Endothelial cell of umbilical vein (primary cell): ENCODE measurements around the gene HCK. TPM values are rescaled to one million over a fixed set of nuclear protein-coding genes. Genes with fewer than 3 reads are reported as not detected.

Experiments
- BruUV-seq: library from RNA; stranded (reverse); fragments of 400-500 nt; replicated peaks from 2 replicates; lab custom pipeline; 2021; lab: Mats Ljungman, UMichigan
- CTCF ChIA-PET: fragments of 300-600, 350-600 bp; sonication (Branson Sonifier 250); formaldehyde crosslinking; loops from one replicate; lab custom pipeline; 2021; ENCODE audit warnings: antibody characterized with exemption, inconsistent platforms; lab: Charles Lee
- POLR2A ChIA-PET: fragments of 300-600, 350-600 bp; sonication (Branson Sonifier 250); formaldehyde crosslinking; loops from one replicate; lab custom pipeline; 2021; ENCODE audit warnings: antibody characterized with exemption, inconsistent platforms; lab: Charles Lee
- DNase-seq: peaks from one replicate; pipeline ENCODE4 v3.0.0-alpha.2; 2011; ENCODE audit warnings: low read depth, low spot score
- FAIRE-seq: peaks from 2 replicates; lab custom pipeline; 2011; peaks lifted over from hg19 to GRCh38; lab: Jason Lieb, UNC
- H2AFZ ChIP-seq: 2 replicates; pipeline ENCODE4 v1.6.0; 2012; ENCODE audit warnings: low read depth, low read length, control low read depth, inconsistent platforms
- H3K27ac ChIP-seq: 2 replicates; pipeline ENCODE4 v1.5.1; 2011; ENCODE audit warnings: low read depth, mild to moderate bottlenecking, control low read depth, low read length, moderate library complexity; ENCODE audit not compliant: insufficient read depth
- H3K27me3 ChIP-seq, 2 experiments: 2 replicates each; pipeline versions ENCODE4 v1.6.0 to v1.6.1; 2011; ENCODE audit warnings: low read length in 2 of 2, mixed read lengths in 1 of 2; ENCODE audit not compliant: control insufficient read depth in 2 of 2, insufficient read depth in 2 of 2
- H3K36me3 ChIP-seq, 2 experiments: 2 replicates in 1 of 2; 3 replicates in 1 of 2; pipeline ENCODE4 v1.5.1; 2011; ENCODE audit warnings: low read length in 2 of 2, mild to moderate bottlenecking in 1 of 2, moderate library complexity in 1 of 2; ENCODE audit not compliant: control insufficient read depth in 2 of 2, insufficient read depth in 2 of 2; ENCODE audit errors: extremely low read depth in 1 of 2
- H3K4me1 ChIP-seq: 3 replicates; pipeline ENCODE4 v1.5.1; 2011; ENCODE audit warnings: mild to moderate bottlenecking, low read length; ENCODE audit not compliant: control insufficient read depth, insufficient read depth; ENCODE audit errors: extremely low read depth
- H3K4me2 ChIP-seq: 2 replicates; pipeline ENCODE4 v1.6.1; 2011; ENCODE audit warnings: low read length, control low read depth, mixed read lengths; ENCODE audit not compliant: insufficient read depth
- H3K4me3 ChIP-seq, 3 experiments: fragments of 200-600 bp in 1 of 3; sonication (generic), shearing (Covaris generic) in 1 of 3; replicated peaks in 1 of 3; 2 replicates each; pipeline ENCODE4 v1.5.1; 2011 to 2016; ENCODE audit warnings: control low read depth in 3 of 3, low read length in 3 of 3, mild to moderate bottlenecking in 2 of 3, inconsistent platforms in 1 of 3, low read depth in 1 of 3, moderate library complexity in 1 of 3; ENCODE audit not compliant: insufficient read depth in 1 of 3
- H3K79me2 ChIP-seq: 2 replicates; pipeline ENCODE4 v1.6.0; 2012; ENCODE audit warnings: low read length, inconsistent platforms; ENCODE audit not compliant: control insufficient read depth, insufficient read depth
- H3K9ac ChIP-seq: replicated peaks from 2 replicates; pipeline ENCODE3; 2011; ENCODE audit warnings: low read length, control low read depth; ENCODE audit not compliant: insufficient read depth; ENCODE audit errors: extremely low read depth
- H3K9me1 ChIP-seq: replicated peaks from 3 replicates; pipeline ENCODE4 v1.6.0; 2011; ENCODE audit warnings: mild to moderate bottlenecking, low read length; ENCODE audit not compliant: control insufficient read depth, insufficient read depth; ENCODE audit errors: extremely low read depth
- H3K9me3 ChIP-seq: replicated peaks from 2 replicates; pipeline ENCODE4 v1.5.1; 2012; ENCODE audit warnings: low read length, inconsistent platforms; ENCODE audit not compliant: control insufficient read depth, insufficient read depth
- H4K20me1 ChIP-seq: replicated peaks from 2 replicates; pipeline ENCODE3; 2011; ENCODE audit warnings: mild to moderate bottlenecking, low read length; ENCODE audit not compliant: control insufficient read depth, insufficient read depth; ENCODE audit errors: extremely low read depth
- EZH2 ChIP-seq: IDR thresholded peaks from 2 replicates; pipeline ENCODE4 v1.6.1; 2012; ENCODE audit warnings: borderline replicate concordance, low read depth, mild to moderate bottlenecking, moderate library complexity, low read length, inconsistent platforms; ENCODE audit not compliant: severe bottlenecking
- FOS ChIP-seq: IDR thresholded peaks from 2 replicates; pipeline ENCODE4 v1.6.1; 2011; ENCODE audit warnings: mild to moderate bottlenecking, low read length, moderate library complexity, borderline replicate concordance; ENCODE audit not compliant: insufficient read depth
- GATA2 ChIP-seq: IDR thresholded peaks from 2 replicates; pipeline ENCODE4 v1.7.0; 2011; ENCODE audit warnings: low read depth, mild to moderate bottlenecking, moderate library complexity, mixed read lengths, low read length; ENCODE audit not compliant: insufficient read length, insufficient read depth
- JUN ChIP-seq: IDR thresholded peaks from 2 replicates; pipeline ENCODE4 v1.6.1; 2011; ENCODE audit warnings: borderline replicate concordance, low read depth; ENCODE audit not compliant: insufficient read length, insufficient read depth
- MYC ChIP-seq: IDR thresholded peaks from one replicate; pipeline ENCODE4 v1.6.1; 2011; ENCODE audit warnings: mild to moderate bottlenecking, low read depth, low read length
- POLR2A ChIP-seq: IDR thresholded peaks from 2 replicates; pipeline ENCODE4 v1.6.1; 2012; ENCODE audit warnings: low read depth, mild to moderate bottlenecking, control low read depth, low read length
- POLR2AphosphoS5 ChIP-seq: IDR thresholded peaks from 2 replicates; pipeline ENCODE4 v1.6.1; 2012; ENCODE audit warnings: low read depth, mild to moderate bottlenecking, control low read depth, low read length, moderate library complexity; ENCODE audit not compliant: insufficient read depth
- dilution Hi-C: fragments of 300-500 bp; cut with MboI; formaldehyde crosslinking; loops from one replicate; pipeline ENCODE4 v1.15.0; 2019; ENCODE audit warnings: low sequenced_read_pairs; ENCODE audit not compliant: extremely low pct_ligation_motif_present
- intact Hi-C: fragments of 100-400 bp; cut with micrococcal nuclease; formaldehyde crosslinking; loops from one replicate; pipeline ENCODE4 v1.10.0; 2022
- polyA plus RNA-seq, 4 experiments: library from polyadenylated mRNA; depleted of rRNA in 3 of 4; stranded (reverse) in 3 of 4; unstranded in 1 of 4; fragments of >200 nt; gene quantifications; 2 replicates each; pipeline versions ENCODE4 v1.2.1 to v1.2.3, GENCODE V29; 2011 to 2012; ENCODE audit warnings: missing spikeins in 1 of 4
- total RNA-seq: library from RNA; stranded (reverse); gene quantifications from 2 replicates; pipeline ENCODE4 v1.2.3, GENCODE V29; 2021
- TF ChIP-seq, protein P1 (sequence below), 2 donors: IDR thresholded peaks; 1 replicate in 1 of 2; 2 replicates in 1 of 2; pipeline ENCODE4 v1.5.1; 2011; ENCODE audit warnings: low read length in 2 of 2, mild to moderate bottlenecking in 2 of 2, moderate library complexity in 2 of 2, control low read depth in 1 of 2, inconsistent platforms in 1 of 2, low read depth in 1 of 2; ENCODE audit not compliant: insufficient read depth in 1 of 2; ENCODE audit errors: extremely low read depth in 1 of 2
- TF ChIP-seq, protein P2 (sequence below): IDR thresholded peaks from 2 replicates; pipeline ENCODE4 v1.6.1; 2011; ENCODE audit not compliant: insufficient read depth, insufficient read length

The HCK gene
- total and polyA plus RNA-seq, 2 donors (not counting 3 experiments of a cell fraction or from before 2014, with no cell fraction given) = not detected

DNA sequence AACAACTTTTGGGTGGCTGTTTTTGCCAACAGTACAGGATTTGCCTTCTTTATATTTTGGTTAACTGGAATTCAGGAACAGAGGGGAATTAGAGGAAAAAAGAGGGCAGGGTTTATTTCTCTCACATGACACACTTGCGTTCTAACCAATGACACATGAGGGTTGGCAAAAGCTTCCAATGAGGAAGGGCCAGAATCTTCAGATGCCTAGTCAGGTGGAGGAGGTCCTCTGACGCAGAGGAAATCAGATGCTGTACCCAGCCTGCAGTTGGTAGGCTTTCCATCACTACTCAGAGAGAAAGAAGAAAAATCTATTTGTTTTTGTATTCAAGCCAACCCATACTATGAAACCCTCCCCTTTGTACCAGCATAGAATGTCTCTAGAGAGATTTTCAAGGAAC, 78.3 kb downstream of the HCK start:
- dilution Hi-C loops (no loop called here), intact Hi-C loops (no loop called here)
- no peak overlapping the region for H3K4me3 ChIP-seq
- BruUV-seq = no TSS peak
- H3K9me1 ChIP-seq = no peaks in the 10 kb centered on the region
- H3K27me3 ChIP-seq = no peaks in the 10 kb centered on the region
- no peaks in the 10 kb centered on the region for H3K4me1 ChIP-seq
- no peak overlapping the region for H3K4me2 ChIP-seq
- no peaks in the 10 kb centered on the region for H3K9me3 ChIP-seq
- H3K79me2 ChIP-seq = peaks cover 40% of the 10 kb centered on the region
- TF ChIP-seq, protein P1, sequence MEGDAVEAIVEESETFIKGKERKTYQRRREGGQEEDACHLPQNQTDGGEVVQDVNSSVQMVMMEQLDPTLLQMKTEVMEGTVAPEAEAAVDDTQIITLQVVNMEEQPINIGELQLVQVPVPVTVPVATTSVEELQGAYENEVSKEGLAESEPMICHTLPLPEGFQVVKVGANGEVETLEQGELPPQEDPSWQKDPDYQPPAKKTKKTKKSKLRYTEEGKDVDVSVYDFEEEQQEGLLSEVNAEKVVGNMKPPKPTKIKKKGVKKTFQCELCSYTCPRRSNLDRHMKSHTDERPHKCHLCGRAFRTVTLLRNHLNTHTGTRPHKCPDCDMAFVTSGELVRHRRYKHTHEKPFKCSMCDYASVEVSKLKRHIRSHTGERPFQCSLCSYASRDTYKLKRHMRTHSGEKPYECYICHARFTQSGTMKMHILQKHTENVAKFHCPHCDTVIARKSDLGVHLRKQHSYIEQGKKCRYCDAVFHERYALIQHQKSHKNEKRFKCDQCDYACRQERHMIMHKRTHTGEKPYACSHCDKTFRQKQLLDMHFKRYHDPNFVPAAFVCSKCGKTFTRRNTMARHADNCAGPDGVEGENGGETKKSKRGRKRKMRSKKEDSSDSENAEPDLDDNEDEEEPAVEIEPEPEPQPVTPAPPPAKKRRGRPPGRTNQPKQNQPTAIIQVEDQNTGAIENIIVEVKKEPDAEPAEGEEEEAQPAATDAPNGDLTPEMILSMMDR (IDR thresholded peaks at IDR 0.05; ENCODE audit: extremely low read depth in 1 of 2, insufficient read depth in 1 of 2, low read depth in 1 of 2, low read length in 2 of 2) = no peak
- TF ChIP-seq FOS = no peak
- no peak for TF ChIP-seq JUN
- no peak for TF ChIP-seq POLR2A
- no peak for TF ChIP-seq EZH2
- no peak for TF ChIP-seq MYC
- TF ChIP-seq GATA2 = no peak
- TF ChIP-seq, protein P2, sequence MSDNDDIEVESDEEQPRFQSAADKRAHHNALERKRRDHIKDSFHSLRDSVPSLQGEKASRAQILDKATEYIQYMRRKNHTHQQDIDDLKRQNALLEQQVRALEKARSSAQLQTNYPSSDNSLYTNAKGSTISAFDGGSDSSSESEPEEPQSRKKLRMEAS = no peak
- no peak for TF ChIP-seq POLR2AphosphoS5
- POLR2A ChIA-PET = no interaction called here
- no peak overlapping the region for H2AFZ ChIP-seq
- H3K27ac ChIP-seq = no peak overlapping the region
- FAIRE-seq (no peak), DNase-seq (no peak)
- CTCF ChIA-PET = no interaction called here
- no peaks in the 10 kb centered on the region for H4K20me1 ChIP-seq
- peaks cover 0 to 8% of the 10 kb centered on the region in 2 experiments for H3K36me3 ChIP-seq
- H3K9ac ChIP-seq = no peak overlapping the region
